Measurements from ENCODE around the gene SULT1C2.
"Not testable (repeated sequence)": the region's sequence is repeated elsewhere in the genome, so short reads cannot be mapped to it uniquely, and the experiment has no call there.

The SULT1C2 gene

DNA sequence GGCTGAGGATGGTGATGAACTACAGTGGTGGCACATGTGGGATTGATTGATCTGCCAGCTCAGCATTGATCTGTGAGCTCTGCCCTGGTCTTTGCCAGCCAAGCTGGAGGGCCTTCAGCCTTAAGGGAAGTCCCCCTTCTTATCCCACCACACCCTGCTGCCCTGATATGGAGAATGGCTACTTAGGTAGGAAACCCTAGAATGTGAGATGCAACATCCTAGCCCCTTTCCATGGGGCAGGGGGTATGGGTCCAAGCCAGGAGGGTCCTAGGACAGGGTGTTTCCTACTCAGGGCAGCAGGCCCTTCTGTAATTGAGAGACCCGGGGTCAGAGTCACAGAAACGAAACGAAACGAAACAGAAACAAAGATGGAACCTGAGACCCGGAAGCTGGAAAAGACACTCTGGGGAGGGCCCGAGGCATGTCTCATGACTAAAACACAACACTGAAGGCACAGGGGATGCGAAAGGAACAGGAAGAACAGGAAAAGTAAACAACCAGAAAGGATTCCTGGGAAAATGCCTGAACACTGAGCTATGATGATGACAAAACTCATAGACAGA is 16.9 kb upstream of the SULT1C2 start:
- DNase-seq (ENCODE audit: low spot score in 2 of 2) (no peak), ATAC-seq (no peak)
- no peaks in the 10 kb centered on the region for H3K9me3 Mint-ChIP-seq
- H3K4me1 Mint-ChIP-seq = no peaks in the 10 kb centered on the region
- no peak overlapping the region for H3K4me3 Mint-ChIP-seq
- H3K27ac Mint-ChIP-seq = no peak overlapping the region
- H3K36me3 Mint-ChIP-seq = no peaks in the 10 kb centered on the region

DNA sequence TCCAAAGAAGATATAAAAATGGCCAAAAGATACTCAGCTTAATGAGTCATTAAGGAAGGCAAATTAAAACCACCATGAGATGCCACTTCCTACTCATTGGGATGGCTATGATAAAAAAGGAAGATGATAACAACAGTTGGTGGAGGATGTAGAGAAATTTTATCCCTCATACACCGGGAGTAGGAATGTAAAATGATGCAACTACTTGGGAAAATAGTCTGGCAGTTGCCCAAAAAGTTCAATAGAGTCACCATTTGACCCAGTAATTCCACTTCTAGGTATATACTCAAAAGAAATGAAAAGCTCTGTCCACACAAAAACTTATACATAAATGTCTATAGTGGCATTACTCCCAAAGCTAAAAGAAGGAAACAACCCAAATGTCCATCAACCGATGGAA is 10.1 kb upstream of the SULT1C2 start:
- no peak for ATAC-seq
- Mint-ChIP-seq H3K27ac (no peak overlapping the region), H3K4me1 (no peaks in the 10 kb centered on the region), H3K4me3 (no peak overlapping the region), H3K9me3 (peaks cover 4% of the 10 kb centered on the region), H3K36me3 (no peaks in the 10 kb centered on the region)
- DNase-seq (ENCODE audit: low spot score in 2 of 2) = no peak

DNA sequence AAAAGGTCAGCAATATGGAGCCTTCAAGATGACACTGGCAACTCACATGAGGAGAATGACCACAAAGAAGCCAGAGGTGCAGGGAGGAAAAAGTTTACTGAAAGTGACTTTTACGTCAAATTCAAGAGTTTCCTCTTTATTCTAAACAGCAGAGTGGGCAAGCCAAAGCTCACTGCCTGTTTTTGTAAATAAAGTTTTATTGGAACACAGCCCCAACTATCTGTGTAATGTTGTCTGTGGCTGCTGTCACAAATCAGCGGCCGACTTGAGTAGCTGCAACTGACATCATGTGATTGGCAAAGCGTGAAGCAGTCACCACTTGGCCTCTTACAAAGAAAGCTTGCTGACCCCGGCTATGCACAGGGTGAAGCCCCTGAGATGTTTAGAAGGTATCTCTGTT is 9.2 kb upstream of the SULT1C2 start:
- Mint-ChIP-seq H3K36me3 (no peaks in the 10 kb centered on the region), H3K9me3 (peaks cover 4% of the 10 kb centered on the region)

DNA sequence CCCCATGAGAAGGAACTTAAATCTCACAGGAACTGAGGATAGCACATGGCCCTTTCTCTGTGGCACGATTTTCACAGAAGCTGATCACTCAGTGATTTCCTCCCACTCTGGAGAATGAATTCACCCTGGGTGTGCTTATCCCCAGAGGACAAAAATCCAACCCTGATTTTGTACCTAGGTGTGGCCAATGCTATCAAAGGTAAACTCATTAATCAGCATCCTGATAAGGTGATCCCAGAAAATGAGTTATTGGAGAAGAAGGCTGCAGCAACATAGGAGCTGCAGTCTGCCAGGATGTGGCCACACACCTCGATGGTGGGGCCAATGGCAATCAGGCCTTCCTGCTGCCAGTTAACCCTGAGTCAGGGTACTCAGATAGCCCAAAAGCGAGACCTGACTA is 8.2 kb upstream of the SULT1C2 start:
- no peak overlapping the region for H3K4me3 Mint-ChIP-seq
- H3K36me3 Mint-ChIP-seq = no peaks in the 10 kb centered on the region
- peaks cover 4% of the 10 kb centered on the region for H3K9me3 Mint-ChIP-seq
- ATAC-seq (no peak), DNase-seq (ENCODE audit: low spot score in 2 of 2) (no peak)
- H3K27ac Mint-ChIP-seq = no peak overlapping the region
- H3K4me1 Mint-ChIP-seq = no peaks in the 10 kb centered on the region

More for the DNA sequence above, 9.2 kb upstream of the SULT1C2 start:
- Mint-ChIP-seq H3K27ac (no peak overlapping the region), H3K4me3 (no peak overlapping the region), H3K4me1 (no peaks in the 10 kb centered on the region)
- ATAC-seq (no peak), DNase-seq (ENCODE audit: low spot score in 2 of 2) (no peak)

DNA sequence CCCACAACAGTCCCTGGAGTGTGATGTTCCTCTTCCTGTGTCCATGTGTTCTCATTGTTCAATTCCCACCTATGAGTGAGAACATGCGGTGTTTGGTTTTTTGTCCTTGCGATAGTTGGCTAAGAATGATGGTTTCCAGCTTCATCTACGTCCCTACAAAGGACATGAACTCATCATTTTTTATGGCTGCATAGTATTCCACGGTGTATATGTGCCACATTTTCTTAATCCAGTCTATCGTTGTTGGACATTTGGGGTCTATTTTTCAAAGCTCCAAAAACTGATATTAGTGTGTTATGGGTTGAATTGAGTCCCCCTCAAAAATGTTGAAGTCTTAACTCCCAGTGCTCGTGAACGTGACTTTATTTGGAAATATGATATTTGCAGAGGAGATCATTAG is 4.1 kb upstream of the SULT1C2 start:
- not testable (repeated sequence) for H3K4me3 Mint-ChIP-seq; H3K9me3 Mint-ChIP-seq; H3K27ac Mint-ChIP-seq; H3K4me1 Mint-ChIP-seq; H3K36me3 Mint-ChIP-seq; DNase-seq (ENCODE audit: low spot score in 2 of 2); ATAC-seq

DNA sequence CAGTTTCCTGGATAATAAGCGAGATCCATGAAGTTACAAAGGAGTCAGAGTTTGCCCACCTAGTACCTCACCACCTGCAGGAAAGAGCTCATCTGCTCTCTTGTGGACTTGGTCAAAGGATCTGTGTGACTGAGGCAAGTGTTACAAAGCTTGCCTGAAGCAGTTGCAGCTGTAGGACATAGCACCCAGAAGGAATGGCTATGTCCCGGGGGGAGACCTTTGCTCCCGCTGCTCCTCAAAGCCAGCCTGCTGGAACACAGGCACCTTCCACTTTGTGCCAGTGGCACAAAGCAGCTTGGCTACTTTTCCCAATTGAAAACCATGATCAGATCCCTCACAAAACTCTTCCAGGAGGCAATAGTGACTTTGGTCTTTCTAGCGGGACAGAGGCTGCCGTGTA is 3.1 kb upstream of the SULT1C2 start:
- no peak for DNase-seq (ENCODE audit: low spot score in 2 of 2)
- Mint-ChIP-seq H3K27ac (no peak overlapping the region), H3K4me3 (no peak overlapping the region), H3K4me1 (no peaks in the 10 kb centered on the region), H3K9me3 (no peaks in the 10 kb centered on the region), H3K36me3 (no peaks in the 10 kb centered on the region)
- ATAC-seq = no peak

DNA sequence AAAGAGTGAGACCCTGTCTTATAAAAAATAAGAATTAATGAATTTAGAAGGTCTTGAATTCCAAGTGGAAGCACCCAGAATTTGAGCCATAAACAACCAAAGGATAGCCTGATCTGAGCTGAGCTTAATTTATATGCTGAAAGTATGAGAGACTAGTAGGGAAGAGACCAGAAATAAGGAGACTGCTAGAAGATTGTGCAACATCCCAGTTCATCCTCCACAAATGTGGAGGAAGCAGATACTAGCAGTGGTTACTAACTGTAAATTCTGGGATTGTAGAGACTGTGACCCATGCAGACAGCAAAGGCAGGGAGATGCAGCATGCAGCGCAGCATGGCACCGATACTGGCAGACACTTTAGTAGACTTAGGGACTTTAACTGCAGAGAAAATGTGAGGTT is 1.5 kb upstream of the SULT1C2 start:
- ATAC-seq = no peak
- Mint-ChIP-seq H3K9me3 (no peaks in the 10 kb centered on the region), H3K36me3 (no peaks in the 10 kb centered on the region), H3K4me1 (no peaks in the 10 kb centered on the region), H3K27ac (no peak overlapping the region), H3K4me3 (no peak overlapping the region)
- DNase-seq (ENCODE audit: low spot score in 2 of 2) = no peak

DNA sequence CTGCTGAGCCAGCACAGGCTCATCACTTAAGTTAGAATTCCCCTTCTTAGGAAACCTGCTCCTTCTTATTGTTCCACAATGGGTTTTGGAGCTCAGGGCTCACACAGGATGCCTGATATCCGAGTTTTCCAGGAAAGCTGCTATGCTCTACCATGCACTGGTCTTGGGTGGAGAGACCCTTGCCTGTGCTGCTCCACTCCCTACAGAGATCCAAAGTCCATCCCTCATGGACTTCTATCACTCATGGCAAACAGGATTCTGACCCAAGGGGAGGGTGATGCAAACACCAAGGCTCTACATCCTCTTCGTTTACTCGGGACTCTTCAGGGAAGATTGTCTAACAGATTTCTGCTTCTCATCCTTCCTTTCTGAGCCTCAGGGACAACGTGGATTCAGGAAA is 5.2 kb downstream of the SULT1C2 start:
- Mint-ChIP-seq H3K27ac (no peak overlapping the region), H3K4me1 (no peaks in the 10 kb centered on the region), H3K4me3 (no peak overlapping the region), H3K9me3 (no peaks in the 10 kb centered on the region), H3K36me3 (no peaks in the 10 kb centered on the region)
- no peak for ATAC-seq
- no peak for DNase-seq (ENCODE audit: low spot score in 2 of 2)

DNA sequence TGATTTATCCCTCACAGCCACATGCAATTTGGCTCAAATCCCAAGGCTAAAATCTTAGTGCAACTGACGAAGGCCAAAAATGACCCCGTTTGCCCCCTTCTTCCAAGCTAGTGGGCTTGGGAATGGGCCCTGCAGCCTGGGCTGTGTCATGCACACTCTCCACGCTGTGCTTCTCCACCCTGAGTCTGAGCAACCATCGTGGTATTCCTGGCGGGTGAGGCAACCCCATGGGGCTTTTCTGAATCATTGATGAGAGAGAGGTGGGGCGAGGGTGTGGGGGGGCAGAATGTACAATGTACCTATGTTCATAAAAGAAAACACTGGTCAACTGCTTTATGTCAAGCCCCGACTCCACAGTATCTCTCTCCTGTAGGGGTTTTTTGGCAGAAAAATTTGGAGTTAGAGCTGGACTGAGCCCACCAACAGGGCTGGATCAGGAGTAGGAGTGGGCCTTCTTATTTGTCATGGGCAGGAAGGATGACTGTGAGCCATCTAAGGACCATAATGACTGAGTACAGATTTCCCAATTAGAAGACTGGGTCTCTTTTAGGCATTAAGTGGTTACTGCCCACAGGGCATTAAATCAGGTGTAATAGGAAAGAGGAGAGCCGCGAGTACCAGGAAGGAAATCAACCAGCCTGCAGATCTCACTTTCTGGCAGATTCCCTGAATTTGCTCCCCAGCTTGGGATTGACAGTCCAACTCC is 8.9 kb downstream of the SULT1C2 start:
- H3K4me1 Mint-ChIP-seq = no peaks in the 10 kb centered on the region
- no peaks in the 10 kb centered on the region for H3K36me3 Mint-ChIP-seq
- ATAC-seq (no peak), DNase-seq (ENCODE audit: low spot score in 2 of 2) (no peak)
- no peak overlapping the region for H3K27ac Mint-ChIP-seq
- H3K4me3 Mint-ChIP-seq = no peak overlapping the region
- H3K9me3 Mint-ChIP-seq = no peaks in the 10 kb centered on the region

DNA sequence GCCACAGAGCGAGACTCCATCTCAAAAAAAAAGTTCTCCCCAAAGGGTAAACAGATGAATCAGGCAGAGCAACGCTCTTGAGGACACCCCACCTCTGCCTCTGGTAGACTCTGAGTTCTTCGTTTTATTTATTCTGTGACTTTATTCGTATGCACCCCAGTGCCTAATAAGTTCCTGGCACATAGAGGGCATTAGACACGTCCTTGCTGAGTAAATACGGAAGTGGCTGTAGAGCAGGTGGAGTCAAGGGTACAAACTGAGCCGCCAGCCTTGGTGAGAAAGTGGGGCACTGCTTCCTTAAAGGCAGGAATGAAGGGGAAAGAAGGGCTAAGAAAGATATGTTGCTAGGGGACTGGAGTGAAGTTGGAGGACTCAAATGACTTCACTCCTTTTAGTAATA is 12.9 kb downstream of the SULT1C2 start:
- no peak for ATAC-seq
- DNase-seq (ENCODE audit: low spot score in 2 of 2) = no peak
- Mint-ChIP-seq H3K4me1 (no peaks in the 10 kb centered on the region), H3K4me3 (no peak overlapping the region), H3K27ac (no peak overlapping the region), H3K36me3 (no peaks in the 10 kb centered on the region), H3K9me3 (no peaks in the 10 kb centered on the region)

DNA sequence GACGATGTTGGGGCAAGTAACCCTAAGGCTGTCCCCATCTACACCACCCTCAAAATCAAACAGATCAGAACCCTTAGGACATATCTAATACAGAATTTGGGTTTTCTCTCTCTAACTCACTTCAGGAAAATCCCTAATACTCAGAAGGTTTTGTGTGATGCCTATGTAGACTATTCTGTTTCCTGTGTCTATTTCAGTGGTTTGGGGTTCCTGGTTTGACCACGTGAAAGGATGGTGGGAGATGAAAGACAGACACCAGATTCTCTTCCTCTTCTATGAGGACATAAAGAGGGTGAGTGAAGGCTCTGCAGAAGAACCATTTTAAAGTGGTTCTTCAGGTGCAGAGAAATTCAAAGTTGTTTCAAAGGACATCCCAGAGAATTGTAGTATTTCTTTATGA is 16.3 kb downstream of the SULT1C2 start:
- no peaks in the 10 kb centered on the region for H3K9me3 Mint-ChIP-seq
- ATAC-seq (peak; percentile 20), DNase-seq (ENCODE audit: low spot score in 2 of 2) (no peak)
- H3K36me3 Mint-ChIP-seq = no peaks in the 10 kb centered on the region
- no peaks in the 10 kb centered on the region for H3K4me1 Mint-ChIP-seq
- H3K4me3 Mint-ChIP-seq = no peak overlapping the region
- H3K27ac Mint-ChIP-seq = no peak overlapping the region

DNA sequence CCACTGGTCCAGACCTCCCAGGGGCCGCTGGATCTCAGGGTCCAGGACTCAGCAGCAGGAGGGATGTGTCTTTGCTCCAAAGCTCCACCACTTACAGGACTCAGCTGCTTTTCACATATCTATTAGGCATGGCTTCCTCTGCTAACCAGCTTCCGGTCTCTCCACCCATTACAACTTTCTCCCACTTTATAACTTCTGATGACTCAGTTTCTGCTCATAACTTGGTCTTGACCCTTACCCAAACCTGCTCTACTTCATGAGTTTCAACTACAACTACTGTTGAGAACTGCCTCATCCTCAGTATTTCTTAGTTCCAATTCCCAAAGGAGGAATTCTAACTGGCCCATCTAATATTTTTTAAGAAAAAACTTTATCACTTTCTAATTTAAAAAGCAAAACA is 17.2 kb downstream of the SULT1C2 start:
- H3K4me1 Mint-ChIP-seq = no peaks in the 10 kb centered on the region
- H3K4me3 Mint-ChIP-seq = no peak overlapping the region
- no peaks in the 10 kb centered on the region for H3K9me3 Mint-ChIP-seq
- no peak overlapping the region for H3K27ac Mint-ChIP-seq
- H3K36me3 Mint-ChIP-seq = no peaks in the 10 kb centered on the region
- DNase-seq (ENCODE audit: low spot score in 2 of 2) (no peak), ATAC-seq (no peak)

DNA sequence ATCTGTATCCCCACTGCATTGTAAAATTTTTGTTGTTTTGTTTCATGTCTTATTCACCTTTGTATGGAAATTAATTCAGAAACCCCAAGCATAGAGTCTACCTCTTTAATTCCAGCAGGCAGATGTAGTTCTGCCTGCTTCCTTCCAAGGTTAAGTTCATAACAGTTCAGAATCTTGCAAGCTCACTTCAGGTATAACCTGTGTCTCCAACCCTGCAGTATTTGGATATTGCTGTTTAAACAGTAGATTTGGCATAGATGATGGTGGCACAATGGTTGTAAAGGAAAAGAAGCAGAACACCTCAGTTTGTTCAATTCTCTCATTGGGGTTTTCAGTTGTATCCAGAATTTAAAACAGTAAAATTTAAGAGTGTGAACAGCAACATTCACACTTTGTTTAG is 21.2 kb downstream of the SULT1C2 start:
- H3K9me3 Mint-ChIP-seq = no peaks in the 10 kb centered on the region
- H3K4me3 Mint-ChIP-seq = no peak overlapping the region
- H3K27ac Mint-ChIP-seq = no peak overlapping the region
- no peaks in the 10 kb centered on the region for H3K4me1 Mint-ChIP-seq
- DNase-seq (ENCODE audit: low spot score in 2 of 2) (no peak), ATAC-seq (no peak)
- no peaks in the 10 kb centered on the region for H3K36me3 Mint-ChIP-seq

DNA sequence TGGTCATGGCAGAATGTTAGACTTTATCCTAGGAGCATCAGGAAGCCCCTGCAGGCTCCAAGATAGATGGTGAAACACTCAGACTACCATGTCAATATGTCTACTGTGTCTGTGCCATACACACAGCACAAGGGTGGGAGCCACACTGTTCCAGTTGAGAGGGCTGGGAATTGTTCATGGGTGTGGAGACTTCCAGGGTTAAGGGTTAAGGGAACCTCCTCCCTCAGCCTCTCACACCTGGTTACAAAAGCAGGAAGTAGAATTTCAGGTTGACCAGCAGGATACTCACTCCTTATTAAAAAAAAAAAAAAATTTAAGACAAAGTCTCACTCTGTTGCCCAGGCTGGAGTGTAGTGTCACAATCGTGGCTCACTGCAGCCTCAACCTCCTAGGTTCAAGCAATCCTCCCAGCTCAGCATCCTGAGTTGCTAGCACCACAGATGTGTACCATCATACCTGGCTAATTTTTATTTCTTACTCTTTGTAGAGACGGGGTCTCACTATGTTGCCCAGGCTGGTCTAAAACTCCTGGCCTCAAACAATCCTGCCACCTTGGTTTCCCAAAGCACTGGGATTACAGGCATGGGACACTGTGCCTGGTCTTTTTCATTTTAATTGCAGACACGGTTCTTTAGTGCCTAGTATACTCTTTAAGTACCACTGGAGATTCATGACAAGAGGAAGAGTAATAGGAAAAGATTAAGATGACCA is 26.0 kb downstream of the SULT1C2 start:
- Mint-ChIP-seq H3K9me3 (no peaks in the 10 kb centered on the region), H3K36me3 (no peaks in the 10 kb centered on the region), H3K4me3 (no peak overlapping the region), H3K4me1 (no peaks in the 10 kb centered on the region), H3K27ac (no peak overlapping the region)
- ATAC-seq (peak; percentile 17), DNase-seq (ENCODE audit: low spot score in 2 of 2) (no peak)

DNA sequence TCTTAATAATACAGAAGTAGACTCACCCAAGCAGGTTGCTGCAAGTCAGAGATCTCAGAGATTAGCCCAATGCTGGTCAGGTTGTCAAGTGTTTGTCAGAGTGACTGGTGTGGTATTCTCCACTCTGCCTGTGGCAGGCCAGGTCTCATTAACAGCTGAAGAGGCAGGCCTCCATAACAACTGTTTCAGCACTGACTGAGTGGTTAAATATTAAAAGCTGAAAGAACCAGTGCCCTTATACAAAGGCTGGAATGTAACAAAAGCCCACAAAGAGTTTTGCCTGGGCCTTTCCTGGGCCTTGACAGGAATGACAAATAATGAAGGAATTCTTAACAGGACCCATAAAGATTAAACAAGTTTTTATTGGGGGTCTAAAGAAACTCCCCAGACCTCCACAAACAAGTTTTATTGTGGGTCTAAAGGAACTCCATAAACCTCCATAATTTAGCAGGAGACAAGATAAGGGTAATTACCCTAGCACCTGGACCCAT is 26.8 kb downstream of the SULT1C2 start:
- H3K27ac Mint-ChIP-seq = no peak overlapping the region
- no peaks in the 10 kb centered on the region for H3K36me3 Mint-ChIP-seq
- DNase-seq (ENCODE audit: low spot score in 2 of 2) = no peak
- no peaks in the 10 kb centered on the region for H3K9me3 Mint-ChIP-seq
- no peak overlapping the region for H3K4me3 Mint-ChIP-seq
- ATAC-seq = no peak
- no peaks in the 10 kb centered on the region for H3K4me1 Mint-ChIP-seq

DNA sequence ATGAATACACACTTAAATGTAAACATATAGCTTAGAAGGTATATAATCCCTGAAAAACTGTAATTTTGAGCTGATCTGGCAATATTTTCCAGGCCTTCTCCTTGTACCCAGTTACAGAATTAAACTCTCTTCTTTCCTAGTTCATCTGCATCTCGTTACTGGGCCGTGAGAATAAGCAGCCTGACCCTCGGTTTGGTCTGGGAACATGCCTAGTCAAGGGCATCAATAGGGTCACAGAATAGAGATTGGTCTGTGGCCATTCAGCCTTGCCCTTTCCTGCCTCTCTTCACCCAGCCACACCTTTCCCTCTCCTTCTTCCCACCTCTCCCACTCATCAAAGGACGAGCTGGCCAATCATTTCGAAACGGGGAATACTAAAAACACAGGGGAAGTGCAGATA is 27.3 kb downstream of the SULT1C2 start:
- H3K27ac Mint-ChIP-seq = no peak overlapping the region
- no peak overlapping the region for H3K4me3 Mint-ChIP-seq
- no peaks in the 10 kb centered on the region for H3K9me3 Mint-ChIP-seq
- H3K36me3 Mint-ChIP-seq = no peaks in the 10 kb centered on the region
- ATAC-seq = no peak
- DNase-seq (ENCODE audit: low spot score in 2 of 2) = no peak
- no peaks in the 10 kb centered on the region for H3K4me1 Mint-ChIP-seq

Measured in stimulated activated effector memory CD8-positive, alpha-beta T cell treated with anti-CD3 and anti-CD28 coated beads, Interleukin-12 subunit alpha, Interleukin-12 subunit beta, amount 100 ng/mL, for 72 hours (primary cell).